Uterus (tissue), 4 donors: ENCODE results near the gene EOMES. TPM values are rescaled to one million over a fixed set of nuclear protein-coding genes. Genes with fewer than 3 reads are reported as not detected.

Experiments
- DNase-seq, 2 donors: peaks; one replicate each; pipeline ENCODE4 v3.0.0-alpha.2; 2019 to 2020
- H3K27ac ChIP-seq, 2 donors: fragments of 200-600 bp; sonication (generic); 1 replicate in 1 of 2; 2 replicates in 1 of 2; pipeline ENCODE4 v1.5.1; 2016 to 2018
- H3K27me3 ChIP-seq, 2 donors: fragments of 200-600 bp; sonication (generic); one replicate each; pipeline ENCODE4 v1.5.1; 2018 to 2019; ENCODE audit warnings: control low read depth in 1 of 2
- H3K36me3 ChIP-seq, 2 donors: fragments of 200-600 bp; sonication (generic); one replicate each; pipeline ENCODE4 v1.5.1; 2019; ENCODE audit warnings: control low read depth in 1 of 2
- H3K4me1 ChIP-seq, 2 donors: fragments of 200-600 bp; sonication (generic); one replicate each; pipeline ENCODE4 v1.5.1; 2018 to 2019; ENCODE audit warnings: control low read depth in 1 of 2
- H3K4me3 ChIP-seq, 2 donors: fragments of 200-600 bp; sonication (generic); 1 replicate in 1 of 2; 2 replicates in 1 of 2; pipeline ENCODE4 v1.5.1; 2018 to 2019; ENCODE audit warnings: mild to moderate bottlenecking in 1 of 2
- H3K9me3 ChIP-seq, 2 donors: fragments of 200-600 bp; sonication (generic); one replicate each; pipeline ENCODE4 v1.5.1; 2019; ENCODE audit warnings: control low read depth in 1 of 2
- POLR2A ChIP-seq, 2 donors: fragments of 450-650 bp; IDR thresholded peaks; one replicate each; pipeline ENCODE4 v1.6.1; 2016; ENCODE audit warnings: antibody characterized with exemption in 2 of 2, mild to moderate bottlenecking in 1 of 2, moderate library complexity in 1 of 2
- intact Hi-C: fragments of 100-400 bp; cut with DNase I; formaldehyde crosslinking; loops from one replicate; pipeline ENCODE4 v1.15.1; 2023; ENCODE audit warnings: low total_unique reads
- total RNA-seq, 4 donors: library from RNA; depleted of rRNA in 3 of 4; stranded (reverse); fragments of >200 nt in 3 of 4; gene quantifications; one replicate each; pipeline versions ENCODE4 v1.1.0 to v1.2.4, GENCODE V29; 2014 to 2023
- TF ChIP-seq, protein P1 (sequence below), 4 experiments: fragments of 200-600 bp in 2 of 4; fragments of 450-650 bp in 2 of 4; sonication (generic) in 2 of 4; IDR thresholded peaks; one replicate each; pipeline ENCODE4 v1.5.1; 2016 to 2019; ENCODE audit warnings: antibody characterized with exemption in 4 of 4, mild to moderate bottlenecking in 2 of 4, moderate library complexity in 1 of 4
- donor health status: DM: yes; HTN: yes; CAD: no.

The EOMES gene
- total RNA-seq, 4 donors from 2014 or later: 0.62 to 0.82 TPM; not detected in 2

DNA sequence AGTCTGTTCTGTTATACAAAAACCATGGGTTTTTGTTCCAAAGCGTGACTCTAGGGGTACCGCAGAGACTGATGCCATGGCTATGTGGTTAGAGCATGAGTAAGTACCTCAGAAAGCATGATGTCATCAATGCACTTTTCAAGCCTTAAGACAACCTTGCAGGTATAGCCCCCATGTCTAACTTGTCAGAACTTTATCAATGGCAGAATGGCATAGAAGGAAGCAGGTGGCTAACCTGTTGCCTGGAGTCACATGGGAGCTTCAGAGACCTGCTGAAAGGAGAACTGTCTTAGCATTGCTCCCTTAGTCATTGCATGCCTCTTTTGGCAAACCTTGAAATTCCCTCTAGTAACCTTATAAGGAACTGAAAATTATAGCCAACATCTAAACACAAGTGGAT, 52.5 kb downstream of the EOMES start:
- Histone ChIP-seq H3K27me3 (no peaks in the 10 kb centered on the region), H3K4me3 (no peak overlapping the region), H3K27ac (no peak overlapping the region), H3K4me1 (no peaks in the 10 kb centered on the region), H3K36me3 (no peaks in the 10 kb centered on the region), H3K9me3 (no peaks in the 10 kb centered on the region)
- TF ChIP-seq POLR2A (IDR thresholded peaks at IDR 0.05): no peak
- intact Hi-C loops: no loop called here
- DNase-seq: no peak

- Histone ChIP-seq H3K9me3 (no peaks in the 10 kb centered on the region), H3K4me1 (no peaks in the 10 kb centered on the region), H3K4me3 (no peak overlapping the region), H3K27ac (no peak overlapping the region), H3K27me3 (no peaks in the 10 kb centered on the region), H3K36me3 (no peaks in the 10 kb centered on the region)
- DNase-seq: no peak
- intact Hi-C loops: no loop called here
- TF ChIP-seq, protein P1, sequence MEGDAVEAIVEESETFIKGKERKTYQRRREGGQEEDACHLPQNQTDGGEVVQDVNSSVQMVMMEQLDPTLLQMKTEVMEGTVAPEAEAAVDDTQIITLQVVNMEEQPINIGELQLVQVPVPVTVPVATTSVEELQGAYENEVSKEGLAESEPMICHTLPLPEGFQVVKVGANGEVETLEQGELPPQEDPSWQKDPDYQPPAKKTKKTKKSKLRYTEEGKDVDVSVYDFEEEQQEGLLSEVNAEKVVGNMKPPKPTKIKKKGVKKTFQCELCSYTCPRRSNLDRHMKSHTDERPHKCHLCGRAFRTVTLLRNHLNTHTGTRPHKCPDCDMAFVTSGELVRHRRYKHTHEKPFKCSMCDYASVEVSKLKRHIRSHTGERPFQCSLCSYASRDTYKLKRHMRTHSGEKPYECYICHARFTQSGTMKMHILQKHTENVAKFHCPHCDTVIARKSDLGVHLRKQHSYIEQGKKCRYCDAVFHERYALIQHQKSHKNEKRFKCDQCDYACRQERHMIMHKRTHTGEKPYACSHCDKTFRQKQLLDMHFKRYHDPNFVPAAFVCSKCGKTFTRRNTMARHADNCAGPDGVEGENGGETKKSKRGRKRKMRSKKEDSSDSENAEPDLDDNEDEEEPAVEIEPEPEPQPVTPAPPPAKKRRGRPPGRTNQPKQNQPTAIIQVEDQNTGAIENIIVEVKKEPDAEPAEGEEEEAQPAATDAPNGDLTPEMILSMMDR (IDR thresholded peaks at IDR 0.05): no peak
- TF ChIP-seq POLR2A (IDR thresholded peaks at IDR 0.05): no peak
Observed at GRCh38 chr3:27667751-27668150, 54.4 kb downstream of the EOMES start.

DNA sequence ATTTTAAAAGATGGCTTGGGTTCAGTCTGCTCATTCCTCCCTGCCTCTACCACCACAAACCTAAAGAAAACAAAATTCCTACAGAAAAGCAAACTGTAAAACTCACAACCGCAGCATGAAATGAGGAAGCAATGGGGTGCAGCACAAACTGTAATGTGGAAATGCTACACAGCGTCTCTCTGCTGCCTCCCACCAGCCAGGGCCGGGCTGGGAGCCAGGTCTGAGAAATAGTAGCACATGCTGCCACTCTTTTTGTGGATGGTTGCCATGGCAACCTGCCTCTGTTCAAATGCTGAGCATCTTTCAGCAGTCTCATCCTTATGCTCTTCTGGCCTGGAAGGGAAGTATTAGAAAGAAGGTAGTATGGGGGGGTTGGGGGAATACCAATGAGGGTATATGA, 55.4 kb downstream of the EOMES start:
- H3K27ac ChIP-seq: no peak overlapping the region
- H3K36me3 ChIP-seq: no peaks in the 10 kb centered on the region
- H3K9me3 ChIP-seq: no peaks in the 10 kb centered on the region
- intact Hi-C loops: no loop called here
- no peaks in the 10 kb centered on the region for H3K27me3 ChIP-seq
- no peak overlapping the region for H3K4me3 ChIP-seq
- H3K4me1 ChIP-seq: no peaks in the 10 kb centered on the region
- no peak for TF ChIP-seq POLR2A (IDR thresholded peaks at IDR 0.05)
- TF ChIP-seq, protein P1 (IDR thresholded peaks at IDR 0.05): no peak
- DNase-seq: peak; percentile 18 to 19

DNA sequence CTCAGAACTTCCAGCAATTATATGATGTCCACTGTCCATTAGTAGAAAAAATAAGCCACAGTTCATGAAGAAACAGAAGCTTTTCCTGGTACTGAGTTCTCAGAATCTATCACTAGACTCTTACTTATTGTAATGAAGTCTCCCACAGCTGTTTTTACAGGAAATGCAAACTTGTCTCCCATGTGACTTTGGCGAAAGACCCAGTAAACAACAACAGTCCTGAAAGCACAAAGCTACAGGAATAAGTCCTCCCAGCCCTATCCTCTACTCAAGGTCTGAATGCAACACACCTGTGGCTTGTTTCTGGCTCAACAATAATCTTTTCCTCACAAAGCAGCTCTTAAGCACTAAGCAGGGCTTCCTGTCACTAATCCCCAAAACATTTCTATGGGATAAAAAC, 55.9 kb downstream of the EOMES start:
- intact Hi-C loops: no loop called here
- no peak overlapping the region for H3K4me3 ChIP-seq
- no peaks in the 10 kb centered on the region for H3K27me3 ChIP-seq
- TF ChIP-seq POLR2A (IDR thresholded peaks at IDR 0.05): no peak
- TF ChIP-seq, protein P1 (IDR thresholded peaks at IDR 0.05): no peak
- DNase-seq: no peak
- no peaks in the 10 kb centered on the region for H3K36me3 ChIP-seq
- no peaks in the 10 kb centered on the region for H3K9me3 ChIP-seq
- no peak overlapping the region for H3K27ac ChIP-seq
- H3K4me1 ChIP-seq: no peaks in the 10 kb centered on the region

Other genes starting within 250 kb of the EOMES start
- gene SLC4A7, start 237.9 kb downstream of the EOMES start, total RNA-seq: 10 to 100 TPM; 20.0 to 83.5 (median 37.2) TPM